NCI-H2029 (cell line): ENCODE results near the gene CCDC78.

ENCODE experiments used
- DNase-seq: peaks from one replicate; lab custom pipeline; 2025; lab: John Stamatoyannopoulos, UW

Gene CCDC78

DNA sequence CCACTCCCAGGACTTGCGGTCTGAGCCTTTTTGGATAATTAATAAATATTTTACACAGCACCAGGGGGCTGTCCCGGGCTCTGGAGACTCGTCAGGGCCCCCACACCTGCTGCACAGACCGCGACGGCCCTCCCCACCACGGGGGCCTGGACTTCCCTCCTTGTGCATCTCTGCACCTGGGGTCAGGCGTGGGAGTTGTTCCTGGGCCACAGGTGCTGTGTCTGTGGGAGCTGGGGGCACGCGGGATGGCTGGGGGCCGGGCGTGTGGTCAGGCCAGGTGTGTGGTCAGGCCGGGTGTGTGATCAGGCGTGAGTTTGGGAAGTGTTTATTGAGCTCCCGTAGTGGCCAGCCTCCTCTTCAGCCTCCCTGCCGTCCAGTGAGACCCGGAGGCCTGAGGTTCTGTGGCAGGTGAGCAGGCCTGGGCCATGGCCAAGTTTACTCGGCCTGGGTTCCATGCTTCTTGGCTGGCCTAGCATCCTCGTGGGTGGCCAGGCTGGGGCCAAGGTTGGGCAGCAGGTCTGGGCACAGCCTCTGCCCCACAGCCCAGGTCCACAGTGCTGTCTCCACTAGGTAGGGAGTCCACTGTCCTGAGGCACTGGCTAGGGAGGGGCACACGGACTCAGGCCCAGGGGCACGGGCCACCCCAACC, 47.9 kb downstream of the CCDC78 start:
- DNase-seq: no peak

DNA sequence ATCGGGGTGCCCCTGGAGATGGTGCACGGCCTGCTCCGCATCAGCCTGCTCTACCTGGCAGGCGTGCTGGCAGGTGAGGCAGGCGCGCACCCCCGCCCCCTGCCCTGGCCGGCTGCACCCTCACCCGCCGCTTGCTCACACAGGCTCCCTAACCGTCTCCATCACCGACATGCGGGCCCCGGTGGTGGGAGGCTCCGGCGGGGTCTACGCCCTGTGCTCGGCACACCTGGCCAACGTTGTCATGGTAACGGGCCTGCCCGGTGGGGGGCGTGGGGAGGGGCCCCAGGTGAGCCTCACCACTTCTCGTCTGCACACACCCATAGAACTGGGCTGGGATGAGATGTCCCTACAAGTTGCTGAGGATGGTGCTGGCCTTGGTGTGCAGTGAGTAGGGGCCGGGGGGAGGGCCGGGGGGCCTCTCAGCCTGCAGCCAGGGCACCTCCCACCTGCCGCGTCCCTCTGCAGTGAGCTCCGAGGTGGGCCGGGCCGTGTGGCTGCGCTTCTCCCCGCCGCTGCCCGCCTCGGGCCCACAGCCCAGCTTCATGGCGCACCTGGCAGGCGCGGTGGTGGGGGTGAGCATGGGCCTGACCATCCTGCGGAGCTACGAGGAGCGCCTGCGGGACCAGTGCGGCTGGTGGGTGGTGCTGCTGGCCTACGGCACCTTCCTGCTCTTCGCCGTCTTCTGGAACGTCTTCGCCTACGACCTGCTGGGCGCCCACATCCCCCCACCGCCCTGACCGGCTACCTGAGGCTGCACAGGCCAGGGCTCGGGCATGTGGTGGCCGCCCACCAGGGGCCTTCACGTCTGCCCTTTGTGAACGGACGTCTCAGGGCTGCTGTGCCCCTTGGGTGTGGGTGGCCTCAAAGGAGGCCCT, 48.7 kb downstream of the CCDC78 start:
- DNase-seq: no peak

GRCh38 chr16:676913-677312, 49.3 kb downstream of the CCDC78 start:
- DNase-seq: peak; percentile 49

GRCh38 chr16:676565-676902, 49.7 kb downstream of the CCDC78 start:
- DNase-seq: no peak

DNA sequence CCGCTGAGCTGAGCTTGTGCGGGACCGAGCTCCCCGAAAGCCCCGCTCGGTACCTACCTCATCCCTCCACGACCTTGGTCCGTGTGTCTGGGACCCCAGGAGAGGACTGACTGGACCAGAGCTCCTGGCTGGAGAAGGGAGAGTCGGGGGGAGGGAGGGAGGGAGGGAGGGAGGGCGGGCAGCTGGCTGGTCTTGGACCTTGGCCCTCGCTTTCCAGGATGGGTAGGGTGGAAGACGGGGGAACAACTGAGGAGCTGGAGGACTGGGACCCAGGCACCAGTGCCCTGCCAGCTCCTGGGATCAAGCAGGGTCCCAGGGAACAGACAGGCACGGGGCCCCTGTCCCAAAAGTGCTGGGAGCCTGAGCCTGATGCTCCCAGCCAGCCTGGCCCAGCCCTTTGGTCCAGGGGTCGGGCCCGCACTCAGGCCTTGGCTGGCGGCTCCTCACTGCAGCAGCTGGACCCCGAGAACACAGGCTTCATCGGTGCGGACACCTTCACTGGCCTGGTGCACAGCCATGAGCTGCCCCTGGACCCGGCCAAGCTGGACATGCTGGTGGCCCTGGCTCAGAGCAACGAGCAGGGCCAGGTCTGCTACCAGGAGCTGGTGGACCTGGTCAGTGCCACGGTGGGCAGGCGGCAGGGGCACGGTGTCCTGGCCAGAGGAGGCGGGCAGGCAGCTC, 50.2 kb downstream of the CCDC78 start:
- DNase-seq: no peak

DNA sequence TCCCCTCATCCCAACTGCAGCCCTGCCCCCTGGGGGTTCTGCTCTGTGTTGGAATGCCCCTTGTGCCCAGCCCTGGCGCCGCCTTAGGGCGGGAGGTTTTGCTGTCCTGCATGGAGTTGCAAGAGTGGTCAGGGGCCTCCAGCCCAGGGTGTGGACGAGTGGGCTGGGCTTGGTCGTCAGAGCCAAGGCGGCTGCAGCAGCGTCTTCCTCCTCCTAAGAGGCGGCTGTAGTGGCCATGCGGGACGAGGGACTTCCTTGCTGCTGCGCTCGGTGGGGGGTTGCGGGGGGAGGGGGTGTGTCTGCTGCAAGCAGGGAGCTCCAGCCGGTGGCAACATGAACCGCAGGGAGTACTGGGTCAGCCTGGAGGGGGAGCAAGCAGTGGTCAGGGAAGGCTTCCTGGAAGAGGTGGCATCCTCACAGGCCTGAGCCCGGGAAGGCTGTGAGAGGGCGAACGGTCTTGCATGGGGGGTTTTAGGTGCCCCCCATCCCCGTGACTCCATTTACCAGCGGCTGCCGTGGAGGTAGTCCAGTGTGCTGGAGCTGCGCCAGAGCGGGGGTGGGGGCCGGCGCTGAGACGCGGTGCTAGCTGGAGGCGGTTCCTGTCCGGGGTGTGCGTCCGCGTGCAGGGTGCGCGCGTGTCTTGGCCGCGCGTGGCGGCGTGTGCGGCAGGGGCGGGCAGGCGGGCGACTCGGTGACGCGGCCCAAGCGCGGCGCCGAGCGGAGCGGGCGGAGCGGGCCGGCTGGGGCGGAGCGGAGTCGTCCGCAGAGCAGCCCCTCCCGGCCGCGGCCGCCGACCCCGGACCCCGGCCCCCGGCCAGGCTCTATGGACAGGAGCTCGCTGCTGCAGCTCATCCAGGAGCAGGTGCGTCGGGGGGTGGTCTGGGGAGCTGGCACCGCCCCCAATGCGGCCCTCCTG, 51.0 kb downstream of the CCDC78 start, which contains the start of gene RHBDL1:
RHBDL1 (plus strand) TSS at position 704 of the 916 bp plus-strand sequence; CDS start at position 824, 120 bp downstream.
- no peak for DNase-seq

- no peak for DNase-seq
These were observed 51.9 kb downstream of the CCDC78 start for GRCh38 chr16:674214-674881.

GRCh38 chr16:673399-673991, 52.7 kb downstream of the CCDC78 start:
- DNase-seq: no peak

- no peak for DNase-seq
These were observed 53.4 kb downstream of the CCDC78 start for GRCh38 chr16:672851-673250.
